A673 (cell line): ENCODE data around the gene ARHGAP18. TPM values are rescaled to one million over a fixed set of nuclear protein-coding genes. Genes with fewer than 3 reads are reported as not detected.

Experiments
- BruUV-seq: library from RNA; stranded (reverse); fragments of 400-500 nt; replicated peaks from 2 replicates; lab custom pipeline; 2021; lab: Mats Ljungman, UMichigan
- CTCF ChIA-PET: fragments of 300-600 bp; sonication (Branson Sonifier 250); formaldehyde crosslinking; loops from one replicate; lab custom pipeline; 2022; ENCODE audit warnings: antibody characterized with exemption; lab: Charles Lee
- POLR2A ChIA-PET: fragments of 300-600 bp; sonication (Branson Sonifier 250); formaldehyde crosslinking; loops from one replicate; lab custom pipeline; 2022; ENCODE audit warnings: antibody characterized with exemption; ENCODE audit not compliant: low non-redundant PET; lab: Charles Lee
- DNase-seq: peaks from one replicate; pipeline ENCODE4 v3.0.0-alpha.2; 2015; ENCODE audit warnings: low spot score
- H3K27ac ChIP-seq: fragments of 200-600 bp; sonication (generic); 2 replicates; pipeline ENCODE4 v1.5.1; 2016; ENCODE audit warnings: mixed run types, low read depth, mild to moderate bottlenecking, mixed read lengths, antibody characterized with exemption, low read length; ENCODE audit not compliant: poor library complexity, severe bottlenecking
- H3K27me3 ChIP-seq: fragments of 200-600 bp; sonication (generic); replicated peaks from 2 replicates; pipeline ENCODE4 v1.6.1; 2017; ENCODE audit warnings: mixed run types, low read depth, mild to moderate bottlenecking, mixed read lengths, antibody characterized with exemption, low read length; ENCODE audit not compliant: insufficient read depth, poor library complexity
- H3K36me3 ChIP-seq: fragments of 200-600 bp; sonication (generic); 2 replicates; pipeline ENCODE4 v1.6.1; 2016; ENCODE audit warnings: mixed run types, mild to moderate bottlenecking, mixed read lengths, antibody characterized with exemption, low read length; ENCODE audit not compliant: insufficient read depth, poor library complexity, severe bottlenecking
- H3K4me1 ChIP-seq: fragments of 200-600 bp; sonication (generic); 2 replicates; pipeline ENCODE4 v1.6.1; 2017; ENCODE audit warnings: mixed run types, mild to moderate bottlenecking, mixed read lengths, antibody characterized with exemption, low read length; ENCODE audit not compliant: insufficient read depth, poor library complexity, severe bottlenecking
- H3K4me3 ChIP-seq: fragments of 200-600 bp; sonication (generic); 2 replicates; pipeline ENCODE4 v1.5.1; 2016; ENCODE audit warnings: low read depth, mixed run types, mild to moderate bottlenecking, mixed read lengths, low read length; ENCODE audit not compliant: poor library complexity, severe bottlenecking
- H3K9me3 ChIP-seq: fragments of 200-600 bp; sonication (generic); 2 replicates; pipeline ENCODE4 v1.6.1; 2016; ENCODE audit warnings: mixed run types, low read depth, mild to moderate bottlenecking, mixed read lengths, antibody characterized with exemption, low read length; ENCODE audit not compliant: poor library complexity, severe bottlenecking
- EZH2 ChIP-seq: fragments of 200-600 bp; sonication (generic); IDR thresholded peaks from 2 replicates; pipeline ENCODE4 v1.6.1; 2017; ENCODE audit warnings: borderline replicate concordance, low read depth, mild to moderate bottlenecking, mixed read lengths, antibody characterized with exemption, low read length; ENCODE audit not compliant: poor library complexity, severe bottlenecking
- intact Hi-C: fragments of 100-400 bp; cut with micrococcal nuclease; formaldehyde crosslinking; loops from one replicate; pipeline ENCODE4 v1.10.0; 2022; ENCODE audit not compliant: unreplicated experiment
- total RNA-seq: library from RNA; stranded (reverse); gene quantifications from 2 replicates; pipeline ENCODE4 v1.2.3, GENCODE V29; 2021
- TF ChIP-seq, protein P1 (sequence below): fragments of 300-800, 200-600 bp; sonication (generic); conservative IDR thresholded peaks from 2 replicates; pipeline ENCODE4 v1.5.1; 2017; ENCODE audit warnings: low read depth, mild to moderate bottlenecking, antibody characterized with exemption, low read length, moderate library complexity, mixed read lengths

The ARHGAP18 gene
- total RNA-seq, 1 experiment from 2014 or later = 14.2 TPM

DNA sequence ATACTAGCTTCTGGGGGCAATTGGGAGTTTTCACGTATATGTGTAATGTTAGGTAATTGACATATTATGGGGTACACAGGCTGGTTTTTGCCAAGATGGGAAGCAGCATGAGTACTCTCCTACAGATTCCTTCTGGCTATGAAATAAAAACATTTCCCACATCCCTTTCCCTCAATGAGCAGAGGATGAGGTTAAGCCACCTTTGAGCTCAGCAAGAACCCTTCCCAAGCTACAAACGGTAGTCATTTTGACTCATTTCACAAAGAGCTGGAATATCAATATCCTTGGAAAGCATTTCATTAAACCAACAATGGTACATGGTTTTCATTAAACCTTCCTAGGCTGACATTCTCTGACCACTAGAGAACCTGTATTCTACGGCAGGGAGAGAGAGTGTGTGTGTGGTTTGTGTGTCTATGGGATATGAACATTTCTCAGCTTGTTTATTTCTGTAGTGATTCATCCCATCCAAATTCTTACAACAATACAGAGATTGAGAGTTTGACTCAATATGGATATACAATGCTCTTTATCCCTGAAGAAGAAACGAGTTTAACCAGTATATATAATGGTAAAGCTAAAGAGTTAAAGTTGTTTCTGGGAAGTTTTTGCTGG lies 119.5 kb downstream of the ARHGAP18 start:
- Histone ChIP-seq H3K27me3 (no peaks in the 10 kb centered on the region), H3K27ac (no peak overlapping the region), H3K9me3 (no peaks in the 10 kb centered on the region), H3K4me1 (no peaks in the 10 kb centered on the region), H3K4me3 (no peak overlapping the region), H3K36me3 (no peaks in the 10 kb centered on the region)
- CTCF ChIA-PET = no interaction called here
- POLR2A ChIA-PET = no interaction called here
- TF ChIP-seq EZH2 = no peak
- TF ChIP-seq, protein P1, sequence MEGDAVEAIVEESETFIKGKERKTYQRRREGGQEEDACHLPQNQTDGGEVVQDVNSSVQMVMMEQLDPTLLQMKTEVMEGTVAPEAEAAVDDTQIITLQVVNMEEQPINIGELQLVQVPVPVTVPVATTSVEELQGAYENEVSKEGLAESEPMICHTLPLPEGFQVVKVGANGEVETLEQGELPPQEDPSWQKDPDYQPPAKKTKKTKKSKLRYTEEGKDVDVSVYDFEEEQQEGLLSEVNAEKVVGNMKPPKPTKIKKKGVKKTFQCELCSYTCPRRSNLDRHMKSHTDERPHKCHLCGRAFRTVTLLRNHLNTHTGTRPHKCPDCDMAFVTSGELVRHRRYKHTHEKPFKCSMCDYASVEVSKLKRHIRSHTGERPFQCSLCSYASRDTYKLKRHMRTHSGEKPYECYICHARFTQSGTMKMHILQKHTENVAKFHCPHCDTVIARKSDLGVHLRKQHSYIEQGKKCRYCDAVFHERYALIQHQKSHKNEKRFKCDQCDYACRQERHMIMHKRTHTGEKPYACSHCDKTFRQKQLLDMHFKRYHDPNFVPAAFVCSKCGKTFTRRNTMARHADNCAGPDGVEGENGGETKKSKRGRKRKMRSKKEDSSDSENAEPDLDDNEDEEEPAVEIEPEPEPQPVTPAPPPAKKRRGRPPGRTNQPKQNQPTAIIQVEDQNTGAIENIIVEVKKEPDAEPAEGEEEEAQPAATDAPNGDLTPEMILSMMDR = no peak
- BruUV-seq = no TSS peak
- DNase-seq = no peak
- intact Hi-C loops = loop anchor here (5.0 kb wide), 1 partner anchor 88 kb away; no protein-coding TSS in a partner anchor

DNA sequence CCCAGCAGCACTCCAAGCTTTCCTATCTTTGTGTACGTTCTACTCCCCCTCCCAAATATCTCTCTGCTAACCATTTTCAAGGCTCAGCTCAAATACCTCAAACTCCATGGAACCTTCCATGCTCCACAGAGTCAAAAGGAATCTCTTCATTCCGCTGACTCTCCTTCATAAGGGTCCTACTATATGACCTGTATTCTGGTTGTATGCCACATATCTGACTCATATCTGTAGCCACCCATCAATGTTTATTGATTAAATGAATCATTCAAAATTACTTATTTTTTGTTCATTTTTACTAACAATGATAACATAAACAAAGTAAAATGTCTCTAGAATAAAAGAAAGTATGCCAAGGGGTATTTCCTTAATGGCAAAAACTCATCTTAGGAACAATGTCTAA lies 123.2 kb downstream of the ARHGAP18 start:
- Histone ChIP-seq H3K4me1 (peaks cover 5% of the 10 kb centered on the region), H3K27me3 (no peaks in the 10 kb centered on the region), H3K4me3 (no peak overlapping the region), H3K36me3 (no peaks in the 10 kb centered on the region), H3K27ac (no peak overlapping the region), H3K9me3 (no peaks in the 10 kb centered on the region)
- no TSS peak for BruUV-seq
- CTCF ChIA-PET = no interaction called here
- POLR2A ChIA-PET = no interaction called here
- intact Hi-C loops = no loop called here
- no peak for TF ChIP-seq EZH2
- TF ChIP-seq, protein P1 = no peak
- no peak for DNase-seq

DNA sequence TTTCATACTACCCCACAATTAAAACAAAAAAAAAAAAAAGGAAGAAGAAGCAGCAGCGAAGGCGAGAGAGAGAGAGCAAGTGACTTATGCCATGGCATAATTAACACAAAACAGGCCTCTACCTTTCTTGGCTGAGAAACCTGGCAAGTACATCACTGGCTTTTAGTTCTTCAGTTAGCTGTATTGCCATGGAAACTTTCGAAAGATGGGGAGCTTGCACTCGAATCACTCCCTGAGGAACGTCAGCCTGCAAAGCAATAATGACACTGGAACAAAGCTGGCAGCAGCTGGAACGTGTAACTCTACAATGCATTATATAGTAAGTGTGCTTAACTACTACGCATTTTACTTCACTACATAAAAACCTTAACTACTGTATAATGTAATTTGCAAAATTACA lies 126.1 kb downstream of the ARHGAP18 start:
- intact Hi-C loops = no loop called here
- Histone ChIP-seq H3K36me3 (no peaks in the 10 kb centered on the region), H3K27me3 (no peaks in the 10 kb centered on the region), H3K4me3 (no peak overlapping the region), H3K9me3 (no peaks in the 10 kb centered on the region), H3K4me1 (peaks cover 13% of the 10 kb centered on the region), H3K27ac (no peak overlapping the region)
- CTCF ChIA-PET = no interaction called here
- no TSS peak for BruUV-seq
- POLR2A ChIA-PET = no interaction called here
- DNase-seq = peak; percentile 47
- TF ChIP-seq, protein P1 = no peak
- no peak for TF ChIP-seq EZH2
